ENCODE measurements around the gene CIRBP. TPM values are rescaled to one million over a fixed set of nuclear protein-coding genes. Genes with fewer than 3 reads are reported as not detected.

CIRBP gene
- total and polyA plus RNA-seq, 2 donors (not counting 1 experiment from before 2014, with no cell fraction given), result 643 to 1,164 TPM

DNA sequence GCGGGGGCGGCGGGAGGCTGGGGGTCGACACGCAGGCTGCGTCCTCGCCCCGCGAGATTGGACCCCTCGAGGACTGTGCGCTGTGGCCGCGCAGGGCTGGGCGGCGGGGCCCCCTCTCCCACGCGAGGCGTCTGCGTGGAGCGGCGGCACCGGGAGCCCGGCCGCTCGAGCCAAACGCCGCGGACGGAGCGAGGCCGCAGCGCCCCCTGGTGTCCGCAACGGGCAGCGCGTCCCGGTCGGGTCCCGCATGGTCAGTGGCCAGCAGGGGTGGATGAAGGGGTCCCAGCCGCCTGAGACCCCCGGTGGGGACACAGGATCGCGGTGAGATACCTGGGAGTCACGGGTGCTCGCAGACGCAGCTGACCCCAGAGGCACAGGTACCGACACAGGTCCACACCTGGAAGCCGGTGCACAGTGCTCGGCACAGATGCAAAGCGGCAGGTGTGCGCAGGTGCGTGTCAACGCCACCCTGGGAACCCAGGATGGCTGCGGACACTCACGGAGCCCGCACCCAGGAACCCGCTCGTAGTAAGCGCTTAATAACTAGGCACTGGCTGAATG is 2.1 kb upstream of the CIRBP start:
- POLR2A ChIA-PET, result interaction anchor here (0.6 to 11.0 kb wide), 15 partner anchors 8 to 785 kb away, joined by 3 to 402 read pairs (median 4); partner anchors contain the start of genes ARHGAP45, ATP5F1D, FAM174C and GPX4
- Histone ChIP-seq H3K4me2 (replicated peaks; ENCODE audit: low read depth, low read length, poor library complexity, severe bottlenecking) (peak overlapping the region; percentile 83), H3K79me2 (ENCODE audit: control insufficient read depth, insufficient read depth, low read length) (peaks cover 54% of the 10 kb centered on the region), H3K36me3 (replicated peaks in 1 of 2; ENCODE audit: control extremely low read depth in 1 of 2, control insufficient read depth in 1 of 2, extremely low read depth in 1 of 2, insufficient read depth in 2 of 2, low read length in 1 of 2) (peaks cover 0 to 21% of the 10 kb centered on the region in 2 experiments), H3K27ac (ENCODE audit: low read length in 2 of 2) (peak overlapping the region; percentile 96 to 99), H3K9me3 (ENCODE audit: control extremely low read depth in 1 of 3, control insufficient read depth in 2 of 3, insufficient read depth in 1 of 3, low read length in 2 of 3) (no peaks in the 10 kb centered on the region), H3K27me3 (replicated peaks in 1 of 4; ENCODE audit: control extremely low read depth in 1 of 4, control insufficient read depth in 3 of 4, insufficient read depth in 4 of 4, low read length in 3 of 4) (no peaks in the 10 kb centered on the region), H4K20me1 (ENCODE audit: control insufficient read depth, insufficient read depth, low read length, poor library complexity, severe bottlenecking) (peaks cover 46% of the 10 kb centered on the region), H3K4me3 (ENCODE audit: control extremely low read depth in 1 of 5, extremely low read depth in 1 of 5, insufficient read depth in 1 of 5, low read depth in 2 of 5, low read length in 4 of 5) (peak overlapping the region in 4 of 5 experiments; percentile 48 to 64 (median 58)), H3K9ac (ENCODE audit: low read length) (peak overlapping the region; percentile 57), H3K4me1 (ENCODE audit: control insufficient read depth in 2 of 2, insufficient read depth in 2 of 2, low read length in 2 of 2) (peaks cover 79 to 88% of the 10 kb centered on the region in 2 donors), H2AFZ (ENCODE audit: insufficient read depth, low read depth, low read length, poor library complexity, severe bottlenecking) (peak overlapping the region; percentile 48)
- CTCF ChIA-PET, result interaction anchor here (0.8 to 10.0 kb wide), 17 partner anchors 8 to 237 kb away, joined by 3 to 658 read pairs (median 4); partner anchors contain the start of genes ARHGAP45, ATP5F1D, FAM174C and GPX4
- Mint-ChIP-seq H3K4me3 (peak overlapping the region; percentile 95), H3K9me3 (ENCODE audit: insufficient read depth) (no peaks in the 10 kb centered on the region), H3K4me1 (peaks cover 80% of the 10 kb centered on the region), H3K27ac (peak overlapping the region; percentile 100), H3K27me3 (no peaks in the 10 kb centered on the region)
- TF ChIP-seq EZH2 (IDR thresholded peaks at IDR 0.05; ENCODE audit: borderline replicate concordance, insufficient read depth, low read depth, low read length, poor library complexity, severe bottlenecking), result no peak
- TF ChIP-seq, protein P1, sequence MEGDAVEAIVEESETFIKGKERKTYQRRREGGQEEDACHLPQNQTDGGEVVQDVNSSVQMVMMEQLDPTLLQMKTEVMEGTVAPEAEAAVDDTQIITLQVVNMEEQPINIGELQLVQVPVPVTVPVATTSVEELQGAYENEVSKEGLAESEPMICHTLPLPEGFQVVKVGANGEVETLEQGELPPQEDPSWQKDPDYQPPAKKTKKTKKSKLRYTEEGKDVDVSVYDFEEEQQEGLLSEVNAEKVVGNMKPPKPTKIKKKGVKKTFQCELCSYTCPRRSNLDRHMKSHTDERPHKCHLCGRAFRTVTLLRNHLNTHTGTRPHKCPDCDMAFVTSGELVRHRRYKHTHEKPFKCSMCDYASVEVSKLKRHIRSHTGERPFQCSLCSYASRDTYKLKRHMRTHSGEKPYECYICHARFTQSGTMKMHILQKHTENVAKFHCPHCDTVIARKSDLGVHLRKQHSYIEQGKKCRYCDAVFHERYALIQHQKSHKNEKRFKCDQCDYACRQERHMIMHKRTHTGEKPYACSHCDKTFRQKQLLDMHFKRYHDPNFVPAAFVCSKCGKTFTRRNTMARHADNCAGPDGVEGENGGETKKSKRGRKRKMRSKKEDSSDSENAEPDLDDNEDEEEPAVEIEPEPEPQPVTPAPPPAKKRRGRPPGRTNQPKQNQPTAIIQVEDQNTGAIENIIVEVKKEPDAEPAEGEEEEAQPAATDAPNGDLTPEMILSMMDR (IDR thresholded peaks at IDR 0.05), result peak; percentile 94
- DNase-seq, result peak; percentile 88
- under 1% methylated on average over 55 of the region's 59 CpGs for WGBS (ENCODE audit: insufficient coverage)
- ATAC-seq (ENCODE audit: low read depth), result peak; percentile 4
- intact Hi-C loops (cut with micrococcal nuclease), result loop anchor here (1.0 to 5.0 kb wide), 3 partner anchors 18 to 165 kb away; partner anchors contain the start of gene GPX4
